Glutamatergic neuron (in vitro differentiated cells): ENCODE data around the gene LRRN2. TPM values are rescaled to one million over a fixed set of nuclear protein-coding genes. Genes with fewer than 3 reads are reported as not detected.

Experiments used
- DNase-seq: peaks from one replicate; pipeline ENCODE4 v3.0.0; 2022
- H3K27ac Mint-ChIP-seq: one replicate; pipeline ENCODE4 v1.8.0; 2020; ENCODE audit warnings: mild to moderate bottlenecking, mixed read lengths, inconsistent platforms; ENCODE audit not compliant: unreplicated experiment
- H3K27me3 Mint-ChIP-seq: one replicate; pipeline ENCODE4 v1.8.0; 2020; ENCODE audit warnings: mild to moderate bottlenecking, moderate library complexity, mixed read lengths, inconsistent platforms; ENCODE audit not compliant: unreplicated experiment
- H3K36me3 Mint-ChIP-seq: one replicate; pipeline ENCODE4 v1.8.0; 2020; ENCODE audit warnings: mild to moderate bottlenecking, mixed read lengths, inconsistent platforms; ENCODE audit not compliant: unreplicated experiment
- H3K4me1 Mint-ChIP-seq: one replicate; pipeline ENCODE4 v1.8.0; 2020; ENCODE audit warnings: mild to moderate bottlenecking, low read depth, mixed read lengths, inconsistent platforms; ENCODE audit not compliant: unreplicated experiment
- H3K4me3 Mint-ChIP-seq: one replicate; pipeline ENCODE4 v1.8.0; 2020; ENCODE audit warnings: mild to moderate bottlenecking, mixed read lengths, inconsistent platforms; ENCODE audit not compliant: unreplicated experiment
- H3K9me3 Mint-ChIP-seq: one replicate; pipeline ENCODE4 v1.8.0; 2020; ENCODE audit warnings: mild to moderate bottlenecking, moderate library complexity, mixed read lengths, inconsistent platforms; ENCODE audit not compliant: unreplicated experiment
- total RNA-seq: library from RNA; stranded (reverse); fragmentation: NEBNext Ultra II Directional; extraction: Animal tissue kit (Norgen Biotek cat#: 25700); gene quantifications from one replicate; pipeline ENCODE4 v1.2.1, GENCODE V29; 2021; ENCODE audit not compliant: unreplicated experiment
- TF ChIP-seq, protein P1 (sequence below): fragments of 200-600 bp; sonication (generic); IDR thresholded peaks from one replicate; pipeline ENCODE4 v1.5.0; 2021; ENCODE audit not compliant: partially characterized antibody, unreplicated experiment

LRRN2 gene
- total RNA-seq, 1 donor from 2014 or later, result 6.9 TPM

DNA sequence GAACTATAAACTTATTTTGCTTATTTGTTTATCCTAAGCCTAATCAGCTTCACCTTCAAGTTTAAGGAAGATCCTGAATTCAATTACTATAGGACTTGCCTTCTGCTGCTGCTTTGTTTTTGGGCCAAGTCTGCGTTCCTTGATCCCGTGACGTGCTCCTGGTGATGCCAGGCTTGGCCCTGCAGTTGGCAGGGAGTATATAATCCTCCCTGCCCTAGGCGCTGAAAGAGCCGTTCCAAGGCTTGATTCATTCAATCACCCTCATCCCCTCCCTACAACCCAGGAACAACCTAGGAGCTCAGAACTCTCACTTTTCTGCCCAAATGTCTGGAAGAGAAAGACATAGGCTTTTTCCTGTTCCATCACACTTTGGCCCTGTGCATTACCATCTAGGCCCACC lies 12.4 kb upstream of the LRRN2 start:
- TF ChIP-seq, protein P1, sequence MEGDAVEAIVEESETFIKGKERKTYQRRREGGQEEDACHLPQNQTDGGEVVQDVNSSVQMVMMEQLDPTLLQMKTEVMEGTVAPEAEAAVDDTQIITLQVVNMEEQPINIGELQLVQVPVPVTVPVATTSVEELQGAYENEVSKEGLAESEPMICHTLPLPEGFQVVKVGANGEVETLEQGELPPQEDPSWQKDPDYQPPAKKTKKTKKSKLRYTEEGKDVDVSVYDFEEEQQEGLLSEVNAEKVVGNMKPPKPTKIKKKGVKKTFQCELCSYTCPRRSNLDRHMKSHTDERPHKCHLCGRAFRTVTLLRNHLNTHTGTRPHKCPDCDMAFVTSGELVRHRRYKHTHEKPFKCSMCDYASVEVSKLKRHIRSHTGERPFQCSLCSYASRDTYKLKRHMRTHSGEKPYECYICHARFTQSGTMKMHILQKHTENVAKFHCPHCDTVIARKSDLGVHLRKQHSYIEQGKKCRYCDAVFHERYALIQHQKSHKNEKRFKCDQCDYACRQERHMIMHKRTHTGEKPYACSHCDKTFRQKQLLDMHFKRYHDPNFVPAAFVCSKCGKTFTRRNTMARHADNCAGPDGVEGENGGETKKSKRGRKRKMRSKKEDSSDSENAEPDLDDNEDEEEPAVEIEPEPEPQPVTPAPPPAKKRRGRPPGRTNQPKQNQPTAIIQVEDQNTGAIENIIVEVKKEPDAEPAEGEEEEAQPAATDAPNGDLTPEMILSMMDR, result no peak
- no peak overlapping the region for H3K4me3 Mint-ChIP-seq
- peaks cover 4% of the 10 kb centered on the region for H3K36me3 Mint-ChIP-seq
- H3K27ac Mint-ChIP-seq, result no peak overlapping the region
- no peak for DNase-seq
- H3K9me3 Mint-ChIP-seq, result no peaks in the 10 kb centered on the region
- H3K27me3 Mint-ChIP-seq, result peaks cover 6% of the 10 kb centered on the region
- H3K4me1 Mint-ChIP-seq, result peaks cover 15% of the 10 kb centered on the region

DNA sequence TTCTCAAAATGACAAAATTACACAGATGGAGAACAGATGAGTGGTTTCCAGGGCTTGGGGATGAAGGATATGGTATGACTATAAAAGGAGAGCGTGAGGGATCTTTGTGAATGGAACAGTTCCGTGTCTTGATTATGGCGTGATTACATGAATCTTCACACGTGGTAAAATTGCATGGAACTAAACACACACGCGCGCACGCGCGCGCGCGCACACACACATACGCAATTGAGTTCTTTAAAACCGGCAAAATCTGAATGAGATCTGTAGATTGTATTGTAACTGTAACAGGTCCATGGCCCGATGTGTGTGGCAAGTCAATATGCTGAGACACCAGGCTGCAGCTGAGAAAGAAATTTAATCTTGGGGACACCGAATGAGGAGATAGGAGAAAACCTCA lies 11.1 kb upstream of the LRRN2 start:
- peaks cover 5% of the 10 kb centered on the region for H3K27me3 Mint-ChIP-seq
- H3K36me3 Mint-ChIP-seq, result peaks cover 2% of the 10 kb centered on the region
- DNase-seq, result no peak
- TF ChIP-seq, protein P1, result no peak
- no peak overlapping the region for H3K27ac Mint-ChIP-seq
- no peaks in the 10 kb centered on the region for H3K9me3 Mint-ChIP-seq
- peaks cover 22% of the 10 kb centered on the region for H3K4me1 Mint-ChIP-seq
- no peak overlapping the region for H3K4me3 Mint-ChIP-seq

DNA sequence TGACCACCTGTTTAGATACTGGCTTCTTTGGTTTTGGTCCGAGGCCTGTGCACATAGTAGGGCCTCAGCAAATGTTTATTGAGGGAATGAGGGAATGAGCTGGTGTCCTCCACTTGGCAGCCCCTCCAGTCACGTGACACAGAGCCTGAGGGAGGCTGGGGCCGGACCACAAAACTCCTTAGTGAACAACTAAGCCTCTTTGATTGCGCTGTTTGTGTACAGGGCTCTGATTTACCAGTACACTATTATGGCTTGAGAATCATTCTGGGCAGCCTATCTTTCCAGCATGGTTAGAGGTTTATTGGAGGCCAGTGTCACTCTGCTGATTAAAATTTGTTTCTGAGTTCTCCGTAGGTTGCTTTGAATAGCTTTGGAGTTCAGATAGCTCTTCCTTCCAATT lies 10.2 kb upstream of the LRRN2 start:
- Mint-ChIP-seq H3K27ac (no peak overlapping the region), H3K27me3 (peaks cover 5% of the 10 kb centered on the region)

DNA sequence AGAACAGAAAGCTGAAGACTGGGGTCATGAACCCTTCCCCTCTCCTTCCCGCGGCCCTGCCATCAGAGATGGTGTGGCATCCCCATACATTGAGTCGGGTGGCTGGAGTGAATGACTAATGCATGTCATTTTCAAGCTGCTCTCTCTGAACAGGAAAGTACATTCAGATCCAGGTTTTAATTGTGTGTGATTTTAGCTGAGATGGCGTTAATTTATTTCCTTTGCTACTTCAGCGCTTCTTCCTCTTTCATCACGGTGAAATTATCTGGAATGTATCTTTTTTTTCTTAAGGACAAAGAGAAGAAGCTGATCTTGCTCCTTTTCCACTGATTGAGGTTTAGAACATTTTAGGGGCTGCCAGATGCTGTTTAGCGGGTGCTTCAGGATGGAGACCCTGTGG lies 8.6 kb upstream of the LRRN2 start:
- peaks cover 5% of the 10 kb centered on the region for H3K27me3 Mint-ChIP-seq
- H3K4me3 Mint-ChIP-seq, result no peak overlapping the region
- DNase-seq, result no peak
- H3K4me1 Mint-ChIP-seq, result peaks cover 22% of the 10 kb centered on the region
- peaks cover 2% of the 10 kb centered on the region for H3K9me3 Mint-ChIP-seq
- H3K27ac Mint-ChIP-seq, result no peak overlapping the region
- TF ChIP-seq, protein P1, result no peak
- H3K36me3 Mint-ChIP-seq, result no peaks in the 10 kb centered on the region

More for the DNA sequence above, 10.2 kb upstream of the LRRN2 start:
- H3K4me1 Mint-ChIP-seq, result peaks cover 22% of the 10 kb centered on the region
- no peak for DNase-seq
- no peaks in the 10 kb centered on the region for H3K36me3 Mint-ChIP-seq
- no peak overlapping the region for H3K4me3 Mint-ChIP-seq
- H3K9me3 Mint-ChIP-seq, result peaks cover under 1% of the 10 kb centered on the region
- TF ChIP-seq, protein P1, result no peak

DNA sequence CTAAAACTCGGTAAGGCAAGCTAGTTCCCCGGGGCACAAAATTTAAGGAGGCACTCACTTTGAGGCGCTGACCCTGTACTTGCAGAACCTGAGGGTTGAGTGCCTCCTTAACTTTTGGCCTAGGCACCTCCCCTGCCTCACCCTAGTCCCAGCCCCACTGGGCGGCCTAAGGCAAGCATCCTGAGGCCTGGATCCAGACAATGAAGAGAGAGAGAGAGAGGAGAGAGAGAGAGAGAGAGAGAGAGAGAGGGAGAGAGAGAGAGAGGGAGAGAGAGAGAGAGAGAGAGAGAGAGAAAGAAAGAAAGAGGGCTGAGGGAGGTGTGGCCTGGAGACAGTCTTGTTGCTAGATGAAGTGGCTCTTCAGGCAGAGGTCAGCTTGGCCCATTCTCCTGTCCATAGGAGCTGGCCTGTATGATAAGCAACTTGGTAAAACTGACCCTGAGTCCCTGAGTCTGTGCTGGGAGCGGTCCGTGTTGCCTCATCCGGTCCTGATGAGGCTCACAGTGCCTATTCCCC lies 7.4 kb upstream of the LRRN2 start:
- no peaks in the 10 kb centered on the region for H3K36me3 Mint-ChIP-seq
- no peak overlapping the region for H3K27ac Mint-ChIP-seq
- TF ChIP-seq, protein P1, result no peak
- peaks cover 22% of the 10 kb centered on the region for H3K4me1 Mint-ChIP-seq
- H3K27me3 Mint-ChIP-seq, result peaks cover 5% of the 10 kb centered on the region
- peaks cover 2% of the 10 kb centered on the region for H3K9me3 Mint-ChIP-seq
- DNase-seq, result no peak
- H3K4me3 Mint-ChIP-seq, result no peak overlapping the region
